K562 (cell line): Measurements from ENCODE around the gene DUSP3. TPM values are rescaled to one million over a fixed set of nuclear protein-coding genes. Genes with fewer than 3 reads are reported as not detected.

Experiments
- ATAC-seq: fragments of 200-7000 bp; cut with Tn5 transposase; 3 replicates; pipeline ENCODE4 v1.9.1; 2020; ENCODE audit warnings: moderate library complexity
- BruUV-seq: library from RNA; stranded (reverse); fragments of 400-500 nt; replicated peaks from 2 replicates; lab custom pipeline; 2021; lab: Mats Ljungman, UMichigan
- CTCF ChIA-PET: fragments of 300-600 bp; formaldehyde crosslinking; extraction: SDS; loops from one replicate; lab custom pipeline; 2021; ENCODE audit warnings: low intra/inter-chr PET ratio; lab: Yijun Ruan, JAX
- POLR2A ChIA-PET: fragments of 300-600, 350-650 bp; sonication (Branson Sonifier 250); formaldehyde crosslinking; extraction: SDS; loops from one replicate; lab custom pipeline; 2021; ENCODE audit warnings: antibody characterized with exemption, inconsistent platforms; lab: Yijun Ruan, JAX
- DNase-seq, 4 experiments: peaks; one replicate each; pipeline versions ENCODE4 v3.0.0 to v3.0.0-alpha.2; 2011 to 2018; ENCODE audit warnings: low spot score in 3 of 4, mixed read lengths in 3 of 4; ENCODE audit errors: extremely low read depth in 1 of 4
- FAIRE-seq: peaks from 2 replicates; lab custom pipeline; 2011; peaks lifted over from hg19 to GRCh38; lab: Jason Lieb, UNC
- H2AFZ ChIP-seq: 2 replicates; pipeline ENCODE4 v1.6.0; 2011; ENCODE audit warnings: low read depth, low read length, control low read depth, inconsistent platforms
- H3K27ac ChIP-seq: fragments of 200-600 bp; 3 replicates; pipeline ENCODE4 v1.8.0; 2011; ENCODE audit warnings: low read depth, mild to moderate bottlenecking, control low read depth, inconsistent platforms, low read length, moderate library complexity, mixed read lengths; ENCODE audit errors: extremely low read depth
- H3K27me3 ChIP-seq, 2 experiments: fragments of 300-600 bp in 1 of 2; 2 replicates in 1 of 2; 3 replicates in 1 of 2; pipeline versions ENCODE4 v1.6.0 to v1.8.0; 2011; ENCODE audit warnings: inconsistent platforms in 2 of 2, low read length in 2 of 2, mild to moderate bottlenecking in 1 of 2, mixed read lengths in 1 of 2, moderate library complexity in 1 of 2; ENCODE audit not compliant: control insufficient read depth in 2 of 2, insufficient read depth in 2 of 2
- H3K36me3 ChIP-seq: fragments of 300-600 bp; 3 replicates; pipeline ENCODE4 v1.8.0; 2011; ENCODE audit warnings: mild to moderate bottlenecking, low read length, inconsistent platforms; ENCODE audit not compliant: control insufficient read depth, insufficient read depth
- H3K4me1 ChIP-seq, 2 experiments: fragments of 200-600 bp in 1 of 2; replicated peaks in 1 of 2; 2 replicates in 1 of 2; 3 replicates in 1 of 2; pipeline versions ENCODE4 v1.5.1 to v1.8.0; 2011; ENCODE audit warnings: inconsistent platforms in 2 of 2, low read length in 2 of 2, mild to moderate bottlenecking in 1 of 2, mixed read lengths in 1 of 2, moderate library complexity in 1 of 2; ENCODE audit not compliant: control insufficient read depth in 2 of 2, insufficient read depth in 2 of 2
- H3K4me2 ChIP-seq: 2 replicates; pipeline ENCODE4 v1.6.1; 2011; ENCODE audit warnings: low read length, control low read depth, inconsistent platforms, mixed read lengths; ENCODE audit not compliant: insufficient read depth
- H3K4me3 ChIP-seq: fragments of 200-600 bp; sonication (generic), shearing (Covaris generic); 2 replicates; pipeline ENCODE4 v1.5.1; 2016; ENCODE audit warnings: control low read depth, inconsistent platforms
- H3K79me2 ChIP-seq: fragments of 200-600 bp; 3 replicates; pipeline ENCODE4 v1.8.0; 2011; ENCODE audit warnings: low read length, inconsistent platforms; ENCODE audit not compliant: control insufficient read depth, insufficient read depth
- H3K9ac ChIP-seq, 2 experiments: 2 replicates each; pipeline versions ENCODE4 v1.6.0 to v1.6.1; 2011; ENCODE audit warnings: low read depth in 2 of 2, low read length in 2 of 2, control low read depth in 1 of 2, inconsistent platforms in 1 of 2, mild to moderate bottlenecking in 1 of 2, mixed read lengths in 1 of 2; ENCODE audit not compliant: insufficient read depth in 1 of 2
- H3K9me1 ChIP-seq: one replicate; pipeline ENCODE4 v1.6.0; 2011; ENCODE audit warnings: inconsistent platforms, mild to moderate bottlenecking, low read length, moderate library complexity; ENCODE audit not compliant: control insufficient read depth, insufficient read depth
- H3K9me3 ChIP-seq: replicated peaks from 2 replicates; pipeline ENCODE4 v1.5.1; 2011; ENCODE audit warnings: low read depth, low read length, inconsistent platforms; ENCODE audit not compliant: control insufficient read depth, insufficient read depth
- H4K20me1 ChIP-seq: replicated peaks from 2 replicates; pipeline ENCODE4 v1.6.1; 2011; ENCODE audit warnings: low read length, inconsistent platforms, mixed read lengths; ENCODE audit not compliant: control insufficient read depth, insufficient read depth
- ARID1B ChIP-seq: fragments of 450-650 bp; IDR thresholded peaks from 2 replicates; pipeline ENCODE4 v1.6.1; 2016; ENCODE audit warnings: antibody characterized with exemption, mild to moderate bottlenecking, inconsistent platforms
- CREB1 ChIP-seq, 2 experiments: sonication (generic) in 1 of 2; formaldehyde crosslinking in 1 of 2; IDR thresholded peaks; 2 replicates each; pipeline versions ENCODE4 v1.6.1 to v1.8.0; 2012 to 2022; ENCODE audit warnings: inconsistent platforms in 1 of 2, mild to moderate bottlenecking in 1 of 2, missing genetic modification reagents in 1 of 2, moderate library complexity in 1 of 2
- E2F5 ChIP-seq: sonication (generic); formaldehyde crosslinking; IDR thresholded peaks from 2 replicates; pipeline ENCODE4 v1.8.0; 2022; ENCODE audit warnings: mild to moderate bottlenecking, missing genetic modification reagents
- FOXA1 ChIP-seq: fragments of 450-650 bp; IDR thresholded peaks from 2 replicates; pipeline ENCODE4 v1.6.1; 2016; ENCODE audit warnings: mild to moderate bottlenecking, borderline replicate concordance
- KLF16 ChIP-seq: IDR thresholded peaks from 2 replicates; pipeline ENCODE4 v1.6.1; 2016; ENCODE audit warnings: antibody characterized with exemption
- MCM2 ChIP-seq: fragments of 450-650 bp; IDR thresholded peaks from 2 replicates; pipeline ENCODE4 v1.6.1; 2017; ENCODE audit warnings: low read depth, mild to moderate bottlenecking
- RBM14 ChIP-seq: fragments of 200-400 bp; formaldehyde crosslinking; IDR thresholded peaks from 2 replicates; pipeline ENCODE4 v1.6.1; 2018; ENCODE audit warnings: low read depth, mild to moderate bottlenecking, low read length, moderate library complexity, borderline replicate concordance; ENCODE audit not compliant: insufficient read depth
- RBM39 ChIP-seq: fragments of 200-400 bp; formaldehyde crosslinking; optimal IDR thresholded peaks from 2 replicates; pipeline ENCODE3; 2018; ENCODE audit warnings: low read depth, low read length
- SMARCE1 ChIP-seq: fragments of 450-650 bp; IDR thresholded peaks from 2 replicates; pipeline ENCODE4 v1.7.1; 2016; ENCODE audit warnings: mild to moderate bottlenecking
- TSC22D4 ChIP-seq: fragments of 450-650 bp; IDR thresholded peaks from 2 replicates; pipeline ENCODE4 v1.6.1; 2016; ENCODE audit warnings: missing genetic modification characterization, missing biosample characterization, control low read depth
- ZBTB9 ChIP-seq: fragments of 450-650 bp; formaldehyde crosslinking; IDR thresholded peaks from 2 replicates; pipeline ENCODE4 v1.4.0; 2020; ENCODE audit warnings: mild to moderate bottlenecking, moderate library complexity
- ZNF263 ChIP-seq: sonication (generic); formaldehyde crosslinking; IDR thresholded peaks from 2 replicates; pipeline ENCODE4 v1.8.0; 2022; ENCODE audit warnings: mild to moderate bottlenecking, missing genetic modification reagents, borderline replicate concordance
- WGBS: fragments of 100-300 bp; shearing (Covaris generic); methylation state at CpG from one replicate; pipeline ENCODE4 v1.1.6; 2016; ENCODE audit warnings: low coverage, mixed read lengths; ENCODE audit not compliant: insufficient coverage; ENCODE audit errors: missing lambda C conversion rate; 5-methylcytosine and 5-hydroxymethylcytosine counted together
- in situ Hi-C: fragments of 300-500 bp; cut with MboI; formaldehyde crosslinking; loops from 4 replicates; pipeline ENCODE4 v1.15.0; 2018; ENCODE audit warnings: inconsistent platforms, mixed read lengths
- intact Hi-C: fragments of 100-400 bp; cut with micrococcal nuclease; formaldehyde crosslinking; loops from 2 replicates; pipeline ENCODE4 v1.14.2; 2022
- polyA plus RNA-seq, 8 experiments: library from polyadenylated mRNA; depleted of rRNA in 4 of 8; stranded (reverse) in 5 of 8; unstranded in 3 of 8; fragments of >200 nt; fragmentation: Nextera tagmentation in 2 of 8; fragmentation: Illumina TruSeq in 1 of 8; extraction: Ambion mirVana in 2 of 8; extraction: Trizol in 1 of 8; gene quantifications; 2 replicates each; pipeline versions ENCODE4 v1.2.1 to v1.2.3, GENCODE V29; 2011 to 2014; ENCODE audit warnings: inconsistent platforms in 1 of 8, missing spikeins in 1 of 8
- total RNA-seq, 7 experiments: library from RNA; depleted of rRNA in 6 of 7; stranded (reverse); fragments of >200 nt in 6 of 7; fragmentation: Illumina TruSeq in 2 of 7; extraction: Trizol in 2 of 7; gene quantifications; 2 replicates each; pipeline versions ENCODE4 v1.2.1 to v1.2.3, GENCODE V29; 2011 to 2021; ENCODE audit warnings: low replicate concordance in 1 of 7

DUSP3 gene
- total and polyA plus RNA-seq, 9 of the 15 experiments (the other 6 are each of a cell fraction or from before 2014, with no cell fraction given), result 4.1 to 19.8 (median 12.3) TPM

GRCh38 chr17:43718544-43718943 is 60.2 kb downstream of the DUSP3 start:
- H3K9me3 ChIP-seq, result no peaks in the 10 kb centered on the region
- CTCF ChIA-PET, result no interaction called here
- no peaks in the 10 kb centered on the region for H3K79me2 ChIP-seq
- no peak overlapping the region for H3K9ac ChIP-seq
- no peak for FAIRE-seq
- H3K27ac ChIP-seq, result no peak overlapping the region
- DNase-seq, result no peak
- POLR2A ChIA-PET, result interaction anchor here (0.9 kb wide), 1 partner anchor 16 kb away, joined by 3 read pairs; no protein-coding TSS in a partner anchor
- intact Hi-C loops (no loop called here), in situ Hi-C loops (no loop called here)
- H3K4me2 ChIP-seq, result no peak overlapping the region
- peaks cover 12 to 14% of the 10 kb centered on the region in 2 experiments for H3K4me1 ChIP-seq
- no peak overlapping the region for H2AFZ ChIP-seq
- no peaks in the 10 kb centered on the region for H3K36me3 ChIP-seq
- no peaks in the 10 kb centered on the region for H4K20me1 ChIP-seq
- ATAC-seq, result no peak
- WGBS, result 37% methylated on average over 5 of the region's 5 CpGs
- peaks cover 19 to 32% of the 10 kb centered on the region in 2 experiments; a peak in 4 of 5 replicates for H3K27me3 ChIP-seq
- no TSS peak for BruUV-seq
- H3K9me1 ChIP-seq, result no peaks in the 10 kb centered on the region
- H3K4me3 ChIP-seq, result no peak overlapping the region
- TF ChIP-seq SMARCE1 (no peak), CREB1 (IDR thresholded peaks at IDR 0.05) (no peak), CREB1 (CRISPR knock-in tag; IDR thresholded peaks at IDR 0.05) (no peak), ZNF263 (CRISPR knock-in tag) (no peak), ARID1B (no peak), TSC22D4 (tag) (no peak), MCM2 (no peak), E2F5 (no peak), ZBTB9 (no peak), FOXA1 (no peak), RBM14 (no peak), KLF16 (no peak), RBM39 (no peak)
